GM12872 (cell line): ENCODE measurements around the gene ELP4.

Source experiments
- TF ChIP-seq, protein P1 (sequence below): IDR thresholded peaks from 3 replicates; pipeline ENCODE4 v1.5.1; 2011; ENCODE audit warnings: low read depth, mild to moderate bottlenecking, low read length, moderate library complexity; ENCODE audit not compliant: insufficient read depth

The ELP4 gene

DNA sequence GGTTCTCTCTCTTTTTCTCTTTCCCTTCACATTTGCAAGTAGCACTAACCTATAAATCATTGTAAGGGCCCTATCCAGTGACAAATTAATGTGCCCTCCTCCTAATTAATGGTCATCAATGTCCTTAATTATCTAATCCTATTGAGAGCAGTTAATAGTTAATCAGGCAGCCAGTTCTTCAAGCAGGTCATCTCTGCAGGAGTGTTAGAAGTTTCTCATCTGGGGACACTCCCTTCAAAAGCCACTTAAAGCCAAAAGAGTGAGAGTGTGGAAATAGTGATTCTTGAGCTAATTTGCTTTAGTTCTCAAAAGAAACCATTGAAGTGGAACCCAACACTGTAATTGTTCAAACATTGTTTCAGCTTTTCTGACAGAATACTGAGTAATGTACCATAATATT lies 141.6 kb downstream of the ELP4 start:
- TF ChIP-seq, protein P1, sequence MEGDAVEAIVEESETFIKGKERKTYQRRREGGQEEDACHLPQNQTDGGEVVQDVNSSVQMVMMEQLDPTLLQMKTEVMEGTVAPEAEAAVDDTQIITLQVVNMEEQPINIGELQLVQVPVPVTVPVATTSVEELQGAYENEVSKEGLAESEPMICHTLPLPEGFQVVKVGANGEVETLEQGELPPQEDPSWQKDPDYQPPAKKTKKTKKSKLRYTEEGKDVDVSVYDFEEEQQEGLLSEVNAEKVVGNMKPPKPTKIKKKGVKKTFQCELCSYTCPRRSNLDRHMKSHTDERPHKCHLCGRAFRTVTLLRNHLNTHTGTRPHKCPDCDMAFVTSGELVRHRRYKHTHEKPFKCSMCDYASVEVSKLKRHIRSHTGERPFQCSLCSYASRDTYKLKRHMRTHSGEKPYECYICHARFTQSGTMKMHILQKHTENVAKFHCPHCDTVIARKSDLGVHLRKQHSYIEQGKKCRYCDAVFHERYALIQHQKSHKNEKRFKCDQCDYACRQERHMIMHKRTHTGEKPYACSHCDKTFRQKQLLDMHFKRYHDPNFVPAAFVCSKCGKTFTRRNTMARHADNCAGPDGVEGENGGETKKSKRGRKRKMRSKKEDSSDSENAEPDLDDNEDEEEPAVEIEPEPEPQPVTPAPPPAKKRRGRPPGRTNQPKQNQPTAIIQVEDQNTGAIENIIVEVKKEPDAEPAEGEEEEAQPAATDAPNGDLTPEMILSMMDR: no peak

DNA sequence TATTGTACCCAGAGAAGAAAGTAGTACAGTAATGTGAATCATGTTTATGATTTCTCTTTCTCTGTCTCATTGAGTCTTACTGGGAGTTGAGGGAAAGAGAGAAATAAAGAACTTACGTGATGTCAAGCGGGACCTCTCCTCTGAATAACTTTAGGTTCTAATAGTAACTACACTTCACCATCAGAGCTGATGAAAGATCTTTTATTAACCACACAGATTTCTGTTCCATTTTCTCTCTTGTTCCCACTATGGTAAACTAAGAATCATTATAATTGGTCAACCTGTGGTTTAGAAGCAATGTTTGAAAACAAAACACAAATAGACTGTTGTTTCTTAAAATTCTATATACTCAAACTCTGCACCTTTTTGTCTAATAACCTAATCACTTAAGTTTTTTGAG lies 142.3 kb downstream of the ELP4 start:
- TF ChIP-seq, protein P1: no peak

DNA sequence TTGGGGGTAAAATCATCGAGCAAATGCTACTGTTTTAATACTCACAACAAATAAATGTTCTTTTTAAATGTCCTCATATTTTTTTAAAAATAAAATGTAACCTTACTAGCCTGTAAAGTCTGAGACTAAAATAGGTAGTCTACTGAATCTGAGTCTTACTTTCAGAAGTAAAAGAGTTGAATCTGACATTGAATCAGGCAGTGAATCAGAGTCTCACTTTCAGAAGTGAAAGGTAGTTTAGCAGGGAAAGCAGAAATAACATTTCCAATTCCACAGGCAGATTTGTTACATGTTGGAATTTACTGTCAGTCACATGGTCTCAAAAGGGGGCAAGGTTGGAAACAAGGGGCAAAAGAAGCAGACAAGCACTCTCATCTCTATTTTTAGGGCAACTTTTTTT lies 143.0 kb downstream of the ELP4 start:
- TF ChIP-seq, protein P1: no peak

DNA sequence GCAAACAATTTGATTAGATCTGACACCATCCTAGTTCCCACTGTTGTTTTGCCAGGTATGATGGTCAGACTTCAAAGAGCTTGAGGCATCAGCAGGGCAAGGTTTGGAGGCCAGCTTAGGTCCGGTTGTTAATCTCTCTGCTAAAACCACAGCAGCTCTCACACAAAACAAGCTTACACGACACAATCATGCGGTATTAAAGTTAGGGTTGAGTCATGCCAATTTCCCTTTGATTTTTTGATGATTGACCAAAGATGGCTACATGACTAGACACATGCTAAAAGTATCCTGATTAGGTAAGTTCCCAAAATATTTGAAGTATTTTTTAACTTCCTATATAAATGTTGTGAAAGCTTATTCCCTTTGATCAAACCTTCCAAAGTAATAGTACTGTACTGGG lies 145.9 kb downstream of the ELP4 start:
- TF ChIP-seq, protein P1: no peak

DNA sequence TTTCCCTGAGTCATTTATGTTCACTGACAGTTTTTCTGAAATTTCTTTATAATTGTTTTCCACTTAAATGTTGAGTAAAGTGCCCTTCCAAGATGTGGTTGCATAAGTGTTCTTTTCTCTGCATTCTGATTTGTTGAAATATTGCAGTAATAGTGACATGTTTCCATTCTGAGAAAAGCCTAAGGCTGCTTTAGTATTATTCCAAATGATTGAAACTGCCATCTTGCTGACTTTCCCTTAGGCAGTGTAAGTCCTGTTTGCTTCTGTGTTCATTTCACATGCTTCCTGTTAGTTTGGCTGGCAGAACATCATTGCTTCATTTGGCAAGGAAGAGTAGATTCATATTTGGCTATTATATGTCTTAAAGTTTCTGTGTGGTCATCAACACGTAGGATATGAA lies 146.5 kb downstream of the ELP4 start:
- TF ChIP-seq, protein P1: no peak

DNA sequence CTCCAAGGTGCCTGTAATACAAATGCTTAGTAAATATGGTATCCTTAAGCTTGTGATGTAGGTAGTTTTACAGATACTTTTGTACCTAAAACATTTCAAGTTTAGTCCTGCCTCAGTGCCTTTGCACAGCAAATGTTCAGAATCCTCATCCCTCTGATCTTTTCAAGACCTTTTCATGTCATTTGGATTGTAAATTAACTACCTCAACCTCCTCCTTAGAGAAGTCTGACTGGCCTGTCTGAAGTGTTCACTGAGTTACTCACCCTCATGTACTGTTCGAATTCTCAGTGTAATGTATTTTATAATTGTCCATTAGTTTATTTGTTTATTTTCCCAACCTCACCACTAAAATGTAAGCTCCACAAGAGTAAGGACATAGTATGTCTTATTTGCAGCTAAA lies 147.5 kb downstream of the ELP4 start:
- TF ChIP-seq, protein P1: no peak

DNA sequence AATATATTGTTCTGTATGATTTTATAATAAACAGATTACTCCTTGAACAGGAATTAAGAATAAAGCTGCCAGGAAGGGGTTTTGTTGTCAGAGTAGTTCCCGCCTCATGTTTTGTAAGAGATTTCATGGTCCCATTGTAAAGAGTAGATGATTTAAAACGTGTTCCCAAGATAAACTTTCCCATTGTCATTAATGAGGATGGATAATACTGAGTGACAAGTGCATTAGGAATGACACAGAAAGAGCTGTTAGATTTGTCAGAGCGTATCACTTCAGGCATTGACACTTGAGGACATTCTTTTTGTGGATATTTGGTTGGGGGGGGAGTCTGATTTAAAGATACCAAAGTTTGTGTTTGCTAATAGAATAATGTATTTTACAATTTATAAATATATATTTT lies 154.6 kb downstream of the ELP4 start:
- TF ChIP-seq, protein P1: no peak

DNA sequence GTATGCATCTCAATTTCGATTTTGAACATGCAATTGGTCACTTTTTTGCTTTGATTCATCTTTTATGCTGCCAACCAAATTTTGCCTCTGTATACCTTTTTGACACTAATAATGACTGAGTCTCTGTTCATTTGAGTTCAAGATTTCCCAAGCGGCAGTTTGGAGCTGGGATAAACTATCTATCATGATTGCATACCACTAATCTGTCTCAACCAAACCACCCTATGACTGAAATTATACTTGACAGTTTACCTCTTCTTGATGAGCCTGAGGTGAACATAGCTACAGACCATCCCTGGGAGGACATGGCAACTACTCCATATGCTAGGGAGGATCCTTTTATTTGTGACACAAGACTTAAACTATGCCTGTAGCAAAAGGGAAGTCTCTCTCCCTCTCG lies 155.4 kb downstream of the ELP4 start:
- TF ChIP-seq, protein P1: no peak
